A673 (cell line): Measurements from ENCODE around the gene SCNN1A. TPM values are rescaled to one million over a fixed set of nuclear protein-coding genes. Genes with fewer than 3 reads are reported as not detected.

Source experiments
- BruUV-seq: library from RNA; stranded (reverse); fragments of 400-500 nt; replicated peaks from 2 replicates; lab custom pipeline; 2021; lab: Mats Ljungman, UMichigan
- CTCF ChIA-PET: fragments of 300-600 bp; sonication (Branson Sonifier 250); formaldehyde crosslinking; loops from one replicate; lab custom pipeline; 2022; ENCODE audit warnings: antibody characterized with exemption; lab: Charles Lee
- POLR2A ChIA-PET: fragments of 300-600 bp; sonication (Branson Sonifier 250); formaldehyde crosslinking; loops from one replicate; lab custom pipeline; 2022; ENCODE audit warnings: antibody characterized with exemption; ENCODE audit not compliant: low non-redundant PET; lab: Charles Lee
- DNase-seq: peaks from one replicate; pipeline ENCODE4 v3.0.0-alpha.2; 2015; ENCODE audit warnings: low spot score
- H3K27ac ChIP-seq: fragments of 200-600 bp; sonication (generic); 2 replicates; pipeline ENCODE4 v1.5.1; 2016; ENCODE audit warnings: mixed run types, low read depth, mild to moderate bottlenecking, mixed read lengths, antibody characterized with exemption, low read length; ENCODE audit not compliant: poor library complexity, severe bottlenecking
- H3K27me3 ChIP-seq: fragments of 200-600 bp; sonication (generic); replicated peaks from 2 replicates; pipeline ENCODE4 v1.6.1; 2017; ENCODE audit warnings: mixed run types, low read depth, mild to moderate bottlenecking, mixed read lengths, antibody characterized with exemption, low read length; ENCODE audit not compliant: insufficient read depth, poor library complexity
- H3K36me3 ChIP-seq: fragments of 200-600 bp; sonication (generic); 2 replicates; pipeline ENCODE4 v1.6.1; 2016; ENCODE audit warnings: mixed run types, mild to moderate bottlenecking, mixed read lengths, antibody characterized with exemption, low read length; ENCODE audit not compliant: insufficient read depth, poor library complexity, severe bottlenecking
- H3K4me1 ChIP-seq: fragments of 200-600 bp; sonication (generic); 2 replicates; pipeline ENCODE4 v1.6.1; 2017; ENCODE audit warnings: mixed run types, mild to moderate bottlenecking, mixed read lengths, antibody characterized with exemption, low read length; ENCODE audit not compliant: insufficient read depth, poor library complexity, severe bottlenecking
- H3K4me3 ChIP-seq: fragments of 200-600 bp; sonication (generic); 2 replicates; pipeline ENCODE4 v1.5.1; 2016; ENCODE audit warnings: low read depth, mixed run types, mild to moderate bottlenecking, mixed read lengths, low read length; ENCODE audit not compliant: poor library complexity, severe bottlenecking
- H3K9me3 ChIP-seq: fragments of 200-600 bp; sonication (generic); 2 replicates; pipeline ENCODE4 v1.6.1; 2016; ENCODE audit warnings: mixed run types, low read depth, mild to moderate bottlenecking, mixed read lengths, antibody characterized with exemption, low read length; ENCODE audit not compliant: poor library complexity, severe bottlenecking
- EZH2 ChIP-seq: fragments of 200-600 bp; sonication (generic); IDR thresholded peaks from 2 replicates; pipeline ENCODE4 v1.6.1; 2017; ENCODE audit warnings: borderline replicate concordance, low read depth, mild to moderate bottlenecking, mixed read lengths, antibody characterized with exemption, low read length; ENCODE audit not compliant: poor library complexity, severe bottlenecking
- intact Hi-C: fragments of 100-400 bp; cut with micrococcal nuclease; formaldehyde crosslinking; loops from one replicate; pipeline ENCODE4 v1.10.0; 2022; ENCODE audit not compliant: unreplicated experiment
- total RNA-seq: library from RNA; stranded (reverse); gene quantifications from 2 replicates; pipeline ENCODE4 v1.2.3, GENCODE V29; 2021
- TF ChIP-seq, protein P1 (sequence below): fragments of 300-800, 200-600 bp; sonication (generic); conservative IDR thresholded peaks from 2 replicates; pipeline ENCODE4 v1.5.1; 2017; ENCODE audit warnings: low read depth, mild to moderate bottlenecking, antibody characterized with exemption, low read length, moderate library complexity, mixed read lengths

The SCNN1A gene
- total RNA-seq, 1 experiment from 2014 or later = not detected

DNA sequence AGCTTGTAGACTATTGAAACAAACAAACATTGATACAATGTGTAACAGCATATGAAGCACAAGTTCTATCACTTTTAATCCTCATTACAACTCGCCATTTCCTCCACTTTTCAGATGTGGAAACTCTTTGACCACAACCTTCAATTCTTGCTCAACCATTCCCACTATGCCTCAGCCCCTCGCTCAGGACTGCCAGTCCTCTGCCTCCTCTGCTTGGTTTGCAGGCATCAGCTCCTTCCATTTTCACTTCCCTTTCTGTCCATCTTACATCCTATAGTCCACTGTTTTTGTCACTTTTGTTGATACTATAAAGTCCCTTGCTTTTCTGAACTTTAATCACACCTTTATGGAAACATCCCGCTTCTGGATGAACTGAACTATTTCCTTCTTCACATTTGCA, 41.2 kb upstream of the SCNN1A start:
- ChIA-PET POLR2A (no interaction called here), CTCF (no interaction called here)
- no peak overlapping the region for H3K4me3 ChIP-seq
- intact Hi-C loops = no loop called here
- H3K4me1 ChIP-seq = no peaks in the 10 kb centered on the region
- BruUV-seq = no TSS peak
- DNase-seq = no peak
- H3K27me3 ChIP-seq = no peaks in the 10 kb centered on the region
- no peak overlapping the region for H3K27ac ChIP-seq
- TF ChIP-seq EZH2 = no peak
- H3K9me3 ChIP-seq = no peaks in the 10 kb centered on the region
- H3K36me3 ChIP-seq = no peaks in the 10 kb centered on the region

GRCh38 chr12:6407236-6407954, 32.0 kb upstream of the SCNN1A start:
- Histone ChIP-seq H3K4me1 (no peaks in the 10 kb centered on the region), H3K36me3 (no peaks in the 10 kb centered on the region), H3K27ac (no peak overlapping the region), H3K9me3 (no peaks in the 10 kb centered on the region), H3K27me3 (no peaks in the 10 kb centered on the region), H3K4me3 (no peak overlapping the region)
- BruUV-seq = no TSS peak
- TF ChIP-seq, protein P1, sequence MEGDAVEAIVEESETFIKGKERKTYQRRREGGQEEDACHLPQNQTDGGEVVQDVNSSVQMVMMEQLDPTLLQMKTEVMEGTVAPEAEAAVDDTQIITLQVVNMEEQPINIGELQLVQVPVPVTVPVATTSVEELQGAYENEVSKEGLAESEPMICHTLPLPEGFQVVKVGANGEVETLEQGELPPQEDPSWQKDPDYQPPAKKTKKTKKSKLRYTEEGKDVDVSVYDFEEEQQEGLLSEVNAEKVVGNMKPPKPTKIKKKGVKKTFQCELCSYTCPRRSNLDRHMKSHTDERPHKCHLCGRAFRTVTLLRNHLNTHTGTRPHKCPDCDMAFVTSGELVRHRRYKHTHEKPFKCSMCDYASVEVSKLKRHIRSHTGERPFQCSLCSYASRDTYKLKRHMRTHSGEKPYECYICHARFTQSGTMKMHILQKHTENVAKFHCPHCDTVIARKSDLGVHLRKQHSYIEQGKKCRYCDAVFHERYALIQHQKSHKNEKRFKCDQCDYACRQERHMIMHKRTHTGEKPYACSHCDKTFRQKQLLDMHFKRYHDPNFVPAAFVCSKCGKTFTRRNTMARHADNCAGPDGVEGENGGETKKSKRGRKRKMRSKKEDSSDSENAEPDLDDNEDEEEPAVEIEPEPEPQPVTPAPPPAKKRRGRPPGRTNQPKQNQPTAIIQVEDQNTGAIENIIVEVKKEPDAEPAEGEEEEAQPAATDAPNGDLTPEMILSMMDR = no peak
- no peak for TF ChIP-seq EZH2
- DNase-seq = no peak
- intact Hi-C loops = no loop called here
- ChIA-PET CTCF (no interaction called here), POLR2A (no interaction called here)

DNA sequence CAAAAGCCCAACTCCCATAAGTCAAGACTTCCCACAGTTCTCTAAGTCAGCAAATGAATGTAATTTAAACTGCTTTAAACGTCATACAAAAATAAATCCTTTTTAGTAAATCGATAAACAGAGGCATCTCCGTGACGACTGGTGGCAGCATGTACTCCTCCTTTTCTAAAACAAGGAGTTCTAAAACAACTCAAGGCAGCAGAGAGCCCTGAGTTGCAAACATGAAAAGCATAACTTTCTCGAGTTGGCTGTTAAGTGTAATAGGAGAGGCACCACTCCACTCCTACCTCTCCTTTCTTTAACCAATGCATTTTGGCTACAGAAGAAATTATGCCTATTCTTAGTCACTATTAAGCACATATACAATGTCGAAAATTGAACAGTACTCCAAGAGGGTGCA, 30.6 kb upstream of the SCNN1A start:
- CTCF ChIA-PET = no interaction called here
- Histone ChIP-seq H3K4me3 (no peak overlapping the region), H3K4me1 (no peaks in the 10 kb centered on the region), H3K27me3 (no peaks in the 10 kb centered on the region), H3K27ac (no peak overlapping the region), H3K36me3 (no peaks in the 10 kb centered on the region), H3K9me3 (no peaks in the 10 kb centered on the region)
- intact Hi-C loops = no loop called here
- BruUV-seq = no TSS peak
- TF ChIP-seq EZH2 = no peak
- TF ChIP-seq, protein P1 = no peak
- DNase-seq = no peak
- POLR2A ChIA-PET = no interaction called here

DNA sequence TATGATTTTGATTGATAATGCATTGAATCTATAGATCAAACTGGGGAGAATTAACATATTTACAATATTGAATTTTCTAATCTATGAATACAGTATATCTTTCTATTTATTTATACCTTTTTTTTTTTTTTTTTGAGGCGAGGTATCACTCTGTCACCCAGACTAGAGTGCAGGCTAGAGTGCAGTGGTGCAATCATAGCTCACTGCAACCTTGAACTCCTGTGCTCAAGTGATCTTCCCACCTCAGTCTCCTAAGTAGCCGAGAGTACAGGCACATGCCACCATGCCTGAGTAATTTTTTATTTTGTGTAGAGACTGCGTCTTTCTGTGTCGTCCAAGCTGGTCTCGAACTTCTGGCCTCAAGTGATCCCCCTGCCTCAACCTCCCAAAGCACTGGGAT, 29.0 kb upstream of the SCNN1A start:
- Histone ChIP-seq H3K36me3 (no peaks in the 10 kb centered on the region), H3K27me3 (no peaks in the 10 kb centered on the region), H3K4me3 (no peak overlapping the region), H3K27ac (no peak overlapping the region), H3K9me3 (no peaks in the 10 kb centered on the region), H3K4me1 (no peaks in the 10 kb centered on the region)
- no peak for DNase-seq
- BruUV-seq = no TSS peak
- ChIA-PET CTCF (no interaction called here), POLR2A (no interaction called here)
- intact Hi-C loops = no loop called here
- TF ChIP-seq EZH2 = no peak
- TF ChIP-seq, protein P1 = no peak
